WI38 (cell line): ENCODE measurements around the gene KANSL3.
"Not testable (repeated sequence)": the region's sequence is repeated elsewhere in the genome, so short reads cannot be mapped to it uniquely, and the experiment has no call there.

Source experiments
- H3K4me3 ChIP-seq: 2 replicates; pipeline ENCODE4 v1.5.1; 2011; ENCODE audit warnings: low read depth, mild to moderate bottlenecking, control low read depth, low read length
- CTCF ChIP-seq: IDR thresholded peaks from 2 replicates; pipeline ENCODE4 v1.5.1; 2012; ENCODE audit warnings: low read depth, mild to moderate bottlenecking, control low read depth, low read length

Gene KANSL3

GRCh38 chr2:96681540-96681939 is 43.4 kb upstream of the KANSL3 start:
- TF ChIP-seq CTCF = no peak
- H3K4me3 ChIP-seq = no peak overlapping the region

DNA sequence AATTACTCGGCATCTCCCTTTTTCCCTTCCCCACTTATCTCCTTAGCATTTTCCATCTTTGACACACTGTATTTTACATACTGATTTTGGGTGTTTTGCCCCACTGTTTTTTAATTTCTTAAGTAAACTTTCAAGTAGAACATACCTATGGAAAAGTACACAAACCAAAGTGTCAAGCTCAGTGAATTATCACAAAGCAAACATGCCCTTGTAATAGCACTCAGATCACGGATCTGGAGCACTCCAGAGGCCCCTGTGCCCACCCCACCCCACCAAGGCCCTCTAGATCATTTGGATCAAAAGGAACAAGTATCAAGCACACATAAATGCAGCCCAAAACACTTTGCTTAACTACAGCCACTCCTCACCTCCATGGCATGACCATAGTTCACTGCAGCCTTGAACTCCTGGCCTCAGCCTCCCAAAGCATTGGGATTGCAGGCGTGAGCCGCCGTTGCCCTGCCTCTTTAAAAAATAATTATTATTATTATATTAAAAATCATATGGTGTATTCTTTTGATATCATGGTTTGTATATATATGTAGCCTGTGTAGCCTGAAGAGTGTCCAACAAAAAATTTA is 42.5 kb upstream of the KANSL3 start:
- no peak overlapping the region for H3K4me3 ChIP-seq

GRCh38 chr2:96679848-96680247 is 41.7 kb upstream of the KANSL3 start:
- no peak overlapping the region for H3K4me3 ChIP-seq
- no peak for TF ChIP-seq CTCF

More for the DNA sequence above, 42.5 kb upstream of the KANSL3 start:
- no peak for TF ChIP-seq CTCF

DNA sequence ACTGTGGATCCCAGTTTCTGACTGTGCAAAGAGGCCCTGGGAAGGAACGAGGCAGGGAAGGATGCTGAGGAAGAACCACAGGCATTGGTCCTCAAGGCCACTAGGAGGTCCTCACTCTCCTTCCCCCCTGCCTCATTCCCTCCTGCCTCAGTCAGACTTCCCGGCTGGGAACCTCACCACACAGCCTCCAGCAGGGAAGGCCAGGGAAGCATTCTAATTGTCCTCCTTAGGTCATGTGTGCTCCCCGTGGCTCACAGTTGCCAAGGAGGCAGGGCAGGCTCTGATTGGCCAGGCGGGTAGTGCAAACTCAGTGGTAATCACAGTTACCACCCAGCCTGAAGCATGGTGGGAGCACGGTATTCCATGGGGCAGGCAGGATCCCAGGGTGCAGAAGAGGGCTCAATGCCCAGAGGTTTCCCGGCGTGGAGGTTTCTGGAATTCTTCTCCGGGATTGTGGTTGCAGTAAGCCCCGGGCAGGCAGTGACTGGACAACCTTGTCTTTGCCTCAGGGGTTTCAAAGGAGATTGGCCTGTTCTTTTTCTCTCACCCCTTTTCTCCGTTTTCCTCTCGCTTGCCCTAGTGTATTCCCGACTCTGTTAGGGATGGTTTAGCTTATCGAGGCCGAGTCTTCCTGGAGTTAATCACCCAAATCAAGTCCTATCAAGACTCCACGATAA is 31.6 kb upstream of the KANSL3 start:
- TF ChIP-seq CTCF = no peak
- H3K4me3 ChIP-seq = no peak overlapping the region

DNA sequence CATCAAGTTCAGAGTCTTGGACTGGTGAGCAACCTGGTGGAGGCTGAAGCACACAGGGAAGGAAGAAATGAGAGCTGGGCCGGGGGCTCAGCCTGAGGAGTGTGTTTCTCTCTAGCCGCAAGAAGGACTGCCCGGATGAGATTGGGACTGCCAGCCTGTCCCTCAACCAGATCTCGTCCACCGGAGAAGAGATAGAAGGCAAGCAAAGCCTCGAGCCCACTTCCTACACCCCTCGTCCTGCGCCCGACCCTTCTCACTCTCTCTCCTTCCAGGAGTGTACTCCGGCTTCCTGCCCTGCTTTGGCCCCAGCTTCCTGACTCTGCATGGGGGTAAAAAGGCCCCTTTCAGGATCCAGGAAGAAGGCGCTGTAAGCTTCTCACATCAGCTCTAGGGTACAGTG is 30.7 kb upstream of the KANSL3 start:
- H3K4me3 ChIP-seq = no peak overlapping the region
- TF ChIP-seq CTCF = no peak

DNA sequence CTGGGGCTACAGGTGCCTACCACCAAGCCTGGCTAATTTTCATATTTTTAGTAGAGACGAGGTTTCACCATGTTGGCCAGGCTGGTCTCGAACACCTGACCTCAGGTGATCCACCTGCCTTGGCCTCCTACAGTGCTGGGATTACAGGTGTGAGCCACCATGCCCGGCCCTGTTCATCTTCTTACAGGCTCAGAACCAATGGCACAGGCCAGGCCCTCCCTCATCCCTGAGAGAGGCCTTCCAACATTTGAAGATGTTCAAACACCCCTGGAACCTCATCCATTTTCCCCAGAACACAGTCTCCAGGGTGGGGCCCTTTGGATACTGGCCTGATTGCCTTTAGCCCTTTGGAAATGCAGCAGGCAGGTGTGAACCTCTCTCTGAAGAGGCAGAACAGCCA is 27.6 kb upstream of the KANSL3 start:
- not testable (repeated sequence) for H3K4me3 ChIP-seq

DNA sequence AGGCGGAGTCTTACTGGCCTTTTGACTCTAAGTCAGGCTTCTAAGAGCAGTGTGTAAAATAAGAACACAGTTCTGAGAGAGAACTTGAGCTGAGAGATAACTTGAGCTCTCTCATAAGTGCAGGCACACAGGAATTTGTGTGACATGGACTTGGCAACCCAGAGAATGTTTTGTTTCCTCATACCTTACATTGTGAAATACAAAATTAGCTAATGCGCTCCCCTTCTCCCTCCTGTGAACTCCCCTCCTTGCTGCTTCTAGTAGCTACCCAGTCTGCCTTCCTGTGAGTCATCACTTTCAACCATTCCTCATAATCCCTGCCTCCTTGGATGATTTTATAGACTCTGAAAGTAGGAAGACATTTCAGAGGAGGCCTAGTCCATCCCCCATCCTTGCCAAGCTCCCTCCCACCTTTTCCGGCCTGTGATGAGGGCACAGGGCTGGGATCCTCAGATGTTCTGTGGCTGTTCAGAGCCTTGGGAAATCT is 27.0 kb upstream of the KANSL3 start:
- TF ChIP-seq CTCF = no peak
- no peak overlapping the region for H3K4me3 ChIP-seq

DNA sequence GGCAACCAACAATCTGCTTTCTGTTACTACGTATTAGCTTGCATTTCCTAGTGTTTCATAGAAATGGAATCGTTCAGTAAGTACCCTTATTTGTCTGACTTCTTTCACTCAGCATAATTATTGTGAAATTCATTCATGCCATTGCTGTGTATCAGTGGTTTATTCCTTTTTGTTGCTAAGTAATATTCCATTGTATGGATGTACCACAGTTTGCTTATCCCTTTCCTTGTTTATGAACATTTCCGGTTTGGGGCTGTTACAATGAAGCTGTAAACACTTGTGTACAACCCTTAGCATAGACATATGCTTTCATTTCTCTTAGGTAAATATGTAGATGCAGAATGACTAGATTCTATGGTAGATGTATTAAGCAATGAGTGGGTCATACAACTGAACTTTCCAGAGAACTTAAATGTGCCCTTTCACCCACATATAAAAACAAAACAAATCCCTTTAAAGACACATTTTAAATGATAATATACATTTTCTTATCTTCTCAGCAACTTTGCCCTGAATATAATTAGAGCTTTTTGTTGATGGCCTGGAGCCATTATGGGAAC is 26.3 kb upstream of the KANSL3 start:
- TF ChIP-seq CTCF = no peak

More for the DNA sequence above, 26.3 kb upstream of the KANSL3 start:
- no peak overlapping the region for H3K4me3 ChIP-seq
